NT2/D1 (cell line): ENCODE measurements around the gene COLEC11.
A peak's percentile ranks its signal among the peaks of the same experiment; 100 is the strongest.
"Not testable (repeated sequence)": the region's sequence is repeated elsewhere in the genome, so short reads cannot be mapped to it uniquely, and the experiment has no call there.

Experiments
- DNase-seq: peaks from one replicate; pipeline ENCODE4 v3.0.0-alpha.2; 2011; ENCODE audit warnings: low read depth, low spot score
- H3K27me3 ChIP-seq: 2 replicates; pipeline ENCODE4 v1.6.0; 2011; ENCODE audit warnings: mild to moderate bottlenecking; ENCODE audit not compliant: insufficient read length, insufficient read depth
- H3K36me3 ChIP-seq: 2 replicates; pipeline ENCODE4 v1.6.1; 2011; ENCODE audit warnings: mild to moderate bottlenecking, low read length, mixed read lengths; ENCODE audit not compliant: insufficient read depth, insufficient read length
- H3K4me1 ChIP-seq: 2 replicates; pipeline ENCODE4 v1.5.1; 2011; ENCODE audit not compliant: insufficient read depth, insufficient read length
- H3K4me3 ChIP-seq: 2 replicates; pipeline ENCODE4 v1.5.1; 2011; ENCODE audit warnings: low read depth; ENCODE audit not compliant: insufficient read length
- H3K9ac ChIP-seq: 2 replicates; pipeline ENCODE4 v1.6.0; 2011; ENCODE audit warnings: low read depth; ENCODE audit not compliant: insufficient read length
- H3K9me3 ChIP-seq: 2 replicates; pipeline ENCODE4 v1.5.1; 2011; ENCODE audit warnings: mild to moderate bottlenecking, low read length; ENCODE audit not compliant: insufficient read depth
- SUZ12 ChIP-seq: IDR thresholded peaks from 2 replicates; pipeline ENCODE4 v1.6.1; 2011; ENCODE audit not compliant: insufficient read length, insufficient read depth; ENCODE audit errors: extremely low read depth
- YY1 ChIP-seq: IDR thresholded peaks from 2 replicates; pipeline ENCODE4 v1.6.1; 2011; ENCODE audit not compliant: insufficient read length, insufficient read depth
- ZNF274 ChIP-seq: IDR thresholded peaks from 2 replicates; pipeline ENCODE4 v1.6.1; 2011; ENCODE audit warnings: mild to moderate bottlenecking, low read depth, low read length

COLEC11 gene

DNA sequence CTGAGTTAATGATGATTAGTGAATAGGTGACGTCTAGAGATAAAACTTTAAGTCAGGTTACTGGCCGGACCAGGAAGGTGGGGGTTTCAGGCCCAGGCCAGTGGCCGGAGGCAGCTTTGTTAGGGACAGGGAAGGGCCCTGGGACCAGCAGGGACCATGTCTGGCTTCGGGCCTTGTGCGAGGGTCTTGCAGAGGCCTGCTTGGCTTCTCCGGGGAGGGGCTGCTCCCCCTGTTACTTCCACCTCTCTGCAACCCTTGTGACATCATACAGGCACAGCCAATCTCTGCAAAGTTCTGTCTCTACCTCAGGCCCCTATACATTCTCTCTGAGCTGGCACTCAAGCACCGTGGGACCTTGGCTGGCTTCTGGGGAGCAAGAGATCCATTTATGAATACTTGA, 63.0 kb downstream of the COLEC11 start, which contains the start of gene ALLC:
Gene ALLC (plus strand): TSS at position 320 of the 400 bp plus-strand sequence. CDS start 12,958 bp downstream, outside the sequence.
- H3K27me3 ChIP-seq = no peaks in the 10 kb centered on the region
- DNase-seq = no peak
- H3K4me1 ChIP-seq = peaks cover 21% of the 10 kb centered on the region
- no peak within 1 kb of the TSS for H3K4me3 ChIP-seq
- H3K9me3 ChIP-seq = no peaks in the 10 kb centered on the region
- no peaks in the 10 kb centered on the region for H3K36me3 ChIP-seq
- H3K9ac ChIP-seq = peak within 1 kb of the TSS; percentile 32
- TF ChIP-seq SUZ12 (no peak), ZNF274 (no peak), YY1 (no peak)

DNA sequence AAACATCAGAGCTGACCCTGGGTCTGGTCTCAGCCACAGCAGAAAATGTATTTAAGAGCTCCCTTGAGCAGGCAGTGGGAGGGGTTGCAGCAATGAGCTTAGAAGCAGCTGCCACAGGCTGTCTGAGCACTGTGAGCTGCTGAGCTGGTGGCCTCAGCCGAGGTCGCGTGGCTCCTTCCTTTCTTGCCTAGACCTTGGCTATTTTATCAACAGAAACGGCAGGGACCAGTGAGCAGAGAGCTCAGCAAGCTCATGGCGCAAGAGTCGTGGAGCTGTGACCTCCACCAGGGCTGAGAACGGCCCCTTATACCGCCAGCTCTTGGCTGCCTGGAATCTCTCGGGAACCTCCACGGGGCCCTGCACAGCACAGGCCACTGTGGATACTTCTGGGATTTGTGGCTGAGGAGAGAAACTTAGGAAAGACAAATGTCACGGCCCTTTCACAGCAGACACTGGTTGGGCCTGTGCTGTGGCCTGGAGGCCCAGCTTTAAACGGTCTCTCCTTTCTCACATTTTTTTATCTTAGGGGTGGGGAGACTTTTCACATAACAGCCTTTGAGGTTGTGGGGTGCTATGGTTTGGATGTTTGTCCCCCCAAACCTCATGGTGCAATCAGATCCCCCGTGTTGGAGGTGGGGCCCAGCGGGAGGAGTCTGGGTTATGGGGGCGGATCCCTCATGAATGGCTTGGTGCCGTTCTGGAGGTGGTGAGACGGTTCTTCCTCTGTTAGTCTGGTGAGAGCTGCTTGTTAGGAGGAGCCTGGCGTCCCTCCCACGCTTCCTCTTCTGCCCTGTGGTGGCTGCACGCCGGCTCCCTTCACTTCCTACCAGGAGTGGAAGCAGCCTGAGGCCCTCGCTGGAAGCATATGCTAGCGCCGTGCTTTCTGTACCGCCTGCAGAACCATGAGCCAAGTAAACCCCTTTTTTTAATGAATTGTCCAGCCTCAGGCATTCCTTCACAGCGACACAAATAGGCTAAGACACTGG, 64.8 kb downstream of the COLEC11 start:
- TF ChIP-seq ZNF274 (no peak), YY1 (no peak), SUZ12 (no peak)
- Histone ChIP-seq H3K36me3 (no peaks in the 10 kb centered on the region), H3K9me3 (no peaks in the 10 kb centered on the region), H3K27me3 (no peaks in the 10 kb centered on the region), H3K9ac (no peak overlapping the region), H3K4me1 (peaks cover 21% of the 10 kb centered on the region), H3K4me3 (no peak overlapping the region)
- DNase-seq = peak; percentile 30

DNA sequence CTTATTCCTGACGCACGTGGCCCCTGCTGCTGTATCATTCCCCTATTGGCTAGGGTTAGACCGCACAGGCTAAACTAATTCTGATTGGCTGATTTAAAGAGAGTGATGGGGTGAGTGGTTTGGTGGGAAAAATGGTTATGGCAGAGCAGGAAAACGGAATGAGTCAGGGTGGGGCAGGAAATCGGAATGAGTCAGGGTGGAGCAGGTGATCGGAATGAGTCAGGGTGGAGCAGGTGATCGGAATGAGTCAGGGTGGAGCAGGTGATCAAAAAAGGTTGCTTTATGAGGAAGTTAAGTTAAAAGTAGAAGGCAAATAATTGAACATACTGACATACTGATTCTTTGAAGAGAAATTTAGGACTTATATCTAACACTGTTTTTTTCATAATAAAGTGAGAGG, 65.7 kb downstream of the COLEC11 start:
- H3K9ac ChIP-seq, H3K27me3 ChIP-seq, H3K36me3 ChIP-seq, DNase-seq, H3K9me3 ChIP-seq, H3K4me3 ChIP-seq: not testable (repeated sequence)
- H3K4me1 ChIP-seq = peaks cover 21% of the 10 kb centered on the region

DNA sequence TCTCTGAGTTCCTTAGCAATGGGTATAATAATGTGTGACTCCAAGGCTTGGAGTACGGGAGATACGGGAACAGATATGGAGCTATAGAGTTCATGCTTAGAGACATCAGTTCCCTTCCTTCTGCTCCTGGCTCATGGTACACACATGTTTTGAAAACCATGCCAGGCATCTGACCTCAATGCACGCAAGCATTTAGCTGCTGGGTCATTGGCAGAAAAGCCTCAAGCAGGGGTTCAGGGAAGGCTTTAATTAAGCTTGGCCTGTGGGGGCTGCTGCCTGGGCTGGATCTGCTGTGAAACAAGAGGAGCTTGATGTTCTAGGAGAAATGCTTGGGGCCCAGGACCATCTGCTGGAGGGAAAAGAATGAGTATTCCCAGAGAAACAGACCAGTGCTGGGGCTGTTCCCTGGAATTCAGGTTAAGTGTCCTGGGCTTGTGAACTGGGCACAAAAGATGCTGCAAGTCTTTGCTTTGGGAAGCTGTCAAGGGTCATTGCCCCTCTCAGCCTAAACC, 66.3 kb downstream of the COLEC11 start:
- H3K9ac ChIP-seq = no peak overlapping the region
- H3K36me3 ChIP-seq = no peaks in the 10 kb centered on the region
- no peak for TF ChIP-seq ZNF274
- TF ChIP-seq YY1 = no peak
- no peak for TF ChIP-seq SUZ12
- no peak for DNase-seq
- no peaks in the 10 kb centered on the region for H3K9me3 ChIP-seq
- H3K4me1 ChIP-seq = peaks cover 21% of the 10 kb centered on the region
- H3K4me3 ChIP-seq = no peak overlapping the region
- no peaks in the 10 kb centered on the region for H3K27me3 ChIP-seq

DNA sequence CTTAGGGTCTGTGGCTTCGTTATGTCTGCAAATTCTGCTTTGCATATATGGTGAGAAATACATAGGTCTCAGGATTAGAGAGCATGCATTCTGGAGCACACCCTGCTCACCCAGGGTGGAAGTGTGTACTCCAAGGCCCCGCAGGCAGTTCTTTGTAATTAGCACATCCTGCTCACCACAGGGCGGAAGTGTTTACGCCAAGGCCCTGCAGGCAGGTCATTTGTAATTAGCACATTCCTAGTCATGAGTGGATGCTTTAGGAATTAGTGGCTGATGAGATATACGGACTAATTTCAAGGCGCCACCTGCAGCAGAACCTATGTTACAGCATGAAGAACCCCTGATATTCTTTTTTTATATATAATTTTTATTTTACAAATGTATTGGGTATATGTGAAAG, 67.3 kb downstream of the COLEC11 start:
- peak; percentile 65 for DNase-seq
- Histone ChIP-seq H3K36me3 (no peaks in the 10 kb centered on the region), H3K4me1 (peaks cover 15% of the 10 kb centered on the region), H3K27me3 (no peaks in the 10 kb centered on the region), H3K9ac (no peak overlapping the region), H3K4me3 (no peak overlapping the region), H3K9me3 (no peaks in the 10 kb centered on the region)
- TF ChIP-seq ZNF274 = no peak
- TF ChIP-seq SUZ12 = no peak
- TF ChIP-seq YY1 = no peak

DNA sequence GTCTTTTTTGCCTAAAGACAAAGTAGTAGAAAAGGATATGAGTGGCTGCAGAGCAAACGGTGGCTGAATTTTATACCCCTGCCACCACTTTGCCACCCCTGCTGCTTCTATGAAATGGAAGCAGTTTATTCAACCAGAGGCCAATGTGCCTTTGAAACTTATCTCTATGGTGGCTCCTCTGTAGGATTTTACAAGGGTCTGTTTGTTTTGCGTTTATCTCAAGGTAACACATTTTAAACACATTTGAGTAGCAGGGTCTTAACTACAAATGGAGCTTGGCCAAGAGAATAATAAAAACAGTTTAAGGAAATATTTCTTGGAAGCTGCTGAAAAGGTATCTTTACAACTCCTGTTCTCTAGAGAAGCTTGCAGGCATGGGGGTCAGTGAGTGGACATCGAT, 69.2 kb downstream of the COLEC11 start:
- Histone ChIP-seq H3K4me1 (peaks cover 7% of the 10 kb centered on the region), H3K4me3 (no peak overlapping the region), H3K36me3 (no peaks in the 10 kb centered on the region), H3K27me3 (no peaks in the 10 kb centered on the region), H3K9me3 (no peaks in the 10 kb centered on the region), H3K9ac (no peak overlapping the region)
- TF ChIP-seq ZNF274 (no peak), SUZ12 (no peak), YY1 (no peak)
- no peak for DNase-seq

DNA sequence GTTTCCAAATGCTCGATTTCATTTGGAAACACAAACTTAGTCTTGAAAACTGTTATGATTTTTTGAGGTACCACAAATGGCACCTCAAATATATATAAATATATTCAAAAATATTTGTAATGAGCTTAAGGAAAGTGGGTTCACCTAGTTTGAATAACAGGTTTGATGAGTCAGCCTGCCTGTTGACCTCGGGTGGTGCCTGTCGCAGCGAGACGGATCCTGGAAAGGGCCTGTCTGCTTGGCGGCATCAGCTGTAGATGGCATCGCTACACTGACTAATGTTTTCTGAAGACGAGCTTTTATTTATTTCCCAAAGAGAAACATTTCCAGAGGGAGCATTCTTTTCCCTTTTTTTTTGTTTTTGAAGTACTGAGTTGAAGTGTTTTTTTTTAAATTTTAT, 70.0 kb downstream of the COLEC11 start:
- no peaks in the 10 kb centered on the region for H3K36me3 ChIP-seq
- no peak overlapping the region for H3K9ac ChIP-seq
- TF ChIP-seq YY1 (no peak), SUZ12 (no peak), ZNF274 (no peak)
- H3K9me3 ChIP-seq = no peaks in the 10 kb centered on the region
- no peaks in the 10 kb centered on the region for H3K27me3 ChIP-seq
- DNase-seq = no peak
- H3K4me3 ChIP-seq = no peak overlapping the region
- H3K4me1 ChIP-seq = no peaks in the 10 kb centered on the region
